HG03469 (cell line): ENCODE measurements around the gene CAMKK1.
"Not testable (repeated sequence)": the region's sequence is repeated elsewhere in the genome, so short reads cannot be mapped to it uniquely, and the experiment has no call there.

Experiments
- ATAC-seq: cut with Tn5 transposase; IDR thresholded peaks from one replicate; pipeline ENCODE4 v1.9.1; 2021; ENCODE audit warnings: mild to moderate bottlenecking, moderate library complexity, moderate number of reproducible peaks; ENCODE audit not compliant: unreplicated experiment

CAMKK1 gene

GRCh38 chr17:3848229-3848835 is 44.5 kb downstream of the CAMKK1 start:
- no peak for ATAC-seq

- ATAC-seq: no peak
These were observed 45.6 kb downstream of the CAMKK1 start for GRCh38 chr17:3847165-3847670.

- no peak for ATAC-seq
These were observed 46.3 kb downstream of the CAMKK1 start for GRCh38 chr17:3846437-3847164.

DNA sequence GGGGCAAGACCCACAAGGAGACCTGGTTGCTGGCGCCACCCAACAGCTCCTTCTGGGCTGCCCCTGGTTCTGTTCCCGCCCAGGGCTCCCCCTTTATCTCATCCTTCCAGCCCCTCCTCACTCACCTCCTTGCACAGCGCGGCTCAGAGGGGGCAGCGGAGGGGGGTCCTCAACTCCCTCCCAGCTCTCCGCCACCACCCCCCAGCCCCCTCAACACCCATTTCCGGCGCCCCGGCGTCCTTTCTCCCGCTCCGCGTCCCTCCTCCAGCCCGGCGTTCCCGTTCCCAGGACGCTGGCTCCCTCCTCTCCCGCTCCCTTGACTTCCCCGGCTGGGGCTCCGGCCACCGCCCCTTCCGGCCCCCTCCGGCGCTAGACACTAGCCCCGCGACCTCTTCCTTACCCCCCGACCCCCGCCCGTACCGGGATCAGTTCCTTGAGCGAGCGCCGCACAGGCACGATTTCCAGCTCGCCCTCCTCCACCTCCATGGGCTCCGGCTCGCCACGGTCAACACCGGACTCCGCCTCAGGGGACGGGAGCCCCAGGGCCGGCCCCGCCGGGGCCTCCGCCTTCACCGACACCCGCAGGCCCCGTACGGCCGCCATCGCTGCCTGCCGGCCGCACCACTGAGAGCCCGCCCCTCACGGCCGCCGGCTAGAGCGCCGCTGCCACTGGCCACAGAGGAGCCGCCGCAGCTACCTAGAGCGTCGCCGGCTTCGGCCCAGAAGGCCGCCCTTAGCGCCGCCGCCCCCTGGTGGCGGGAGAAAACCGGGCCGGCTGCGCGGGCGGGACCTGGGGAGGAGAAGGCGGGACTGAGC is 47.0 kb downstream of the CAMKK1 start, which contains the start of gene NCBP3:
TSS of gene NCBP3 (minus strand) at position 626 of the 816 bp plus-strand sequence. CDS start at position 603, 23 bp downstream.
- peak; percentile 85 for ATAC-seq

GRCh38 chr17:3845291-3845620 is 47.6 kb downstream of the CAMKK1 start:
- no peak for ATAC-seq

GRCh38 chr17:3844556-3844955 is 48.3 kb downstream of the CAMKK1 start:
- ATAC-seq: not testable (repeated sequence)

DNA sequence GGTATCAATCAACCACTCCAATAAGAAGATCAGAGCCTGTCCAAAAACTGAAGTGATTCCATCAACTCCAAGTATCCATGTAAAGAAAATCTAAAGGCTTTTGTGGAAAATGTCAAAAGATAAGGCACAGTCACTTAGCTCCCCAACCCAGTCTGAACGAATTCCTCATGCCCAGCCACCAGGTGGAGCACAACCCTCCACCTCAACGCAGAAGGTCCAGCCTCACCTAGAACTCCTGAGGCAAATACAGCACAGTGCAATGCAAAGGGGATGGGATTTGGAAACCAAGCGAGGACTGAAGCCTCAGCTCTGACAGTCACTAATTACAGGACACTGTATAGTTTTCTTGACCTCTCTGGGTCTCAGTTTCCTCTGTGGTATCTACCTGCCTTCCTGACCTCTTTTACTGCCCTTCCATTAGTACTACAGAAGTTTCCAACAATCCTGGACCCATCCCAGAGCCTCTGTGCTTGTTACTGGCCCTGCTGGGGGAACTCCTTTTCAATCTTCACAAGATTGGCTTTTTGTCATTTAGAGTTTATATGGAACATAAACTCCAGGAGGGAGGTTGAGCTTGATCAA is 48.8 kb downstream of the CAMKK1 start:
- ATAC-seq: no peak

DNA sequence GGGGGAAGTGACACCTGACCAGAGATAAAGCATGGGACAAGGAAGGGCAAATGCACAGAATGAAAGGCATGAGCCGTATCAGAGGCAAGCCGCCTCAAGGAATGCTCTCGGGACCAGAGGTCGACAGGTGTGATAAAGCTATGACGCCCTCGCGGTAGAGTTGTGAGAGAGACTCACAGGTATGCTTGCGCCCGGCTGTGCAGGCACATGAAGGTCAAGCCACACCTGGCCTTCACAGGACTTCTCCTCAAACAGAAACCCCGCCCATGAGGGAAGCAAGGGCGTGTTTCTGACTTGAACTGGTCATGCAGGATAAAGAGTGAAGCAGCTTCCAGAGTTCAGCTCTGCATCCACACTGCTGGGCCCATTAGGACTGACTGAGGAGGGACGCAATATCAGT is 54.6 kb downstream of the CAMKK1 start:
- no peak for ATAC-seq

DNA sequence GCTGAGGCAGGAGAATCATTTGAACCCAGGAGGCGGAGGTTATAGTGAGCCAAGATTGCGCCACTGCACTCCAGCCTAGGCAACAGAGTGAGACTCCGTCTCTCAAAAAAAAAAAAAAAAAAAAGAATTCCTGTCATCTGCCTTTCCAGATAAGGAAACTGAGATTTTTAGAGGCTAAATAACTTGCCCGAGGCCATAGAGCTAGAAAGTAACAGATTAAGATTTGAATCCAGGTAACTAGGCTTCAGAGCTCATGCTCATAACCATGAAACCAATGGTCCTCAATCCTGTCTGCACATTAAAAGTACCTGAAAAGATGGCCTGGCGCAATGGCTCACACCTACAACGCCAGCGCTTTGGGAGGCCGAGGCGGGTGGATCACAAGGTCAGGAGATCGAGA is 56.3 kb downstream of the CAMKK1 start:
- no peak for ATAC-seq

- ATAC-seq: no peak
These were observed 57.2 kb downstream of the CAMKK1 start for GRCh38 chr17:3835410-3836229.

- ATAC-seq: no peak
These were observed 58.0 kb downstream of the CAMKK1 start for GRCh38 chr17:3834811-3835210.

GRCh38 chr17:3828852-3829232 is 64.0 kb downstream of the CAMKK1 start:
- ATAC-seq: no peak

DNA sequence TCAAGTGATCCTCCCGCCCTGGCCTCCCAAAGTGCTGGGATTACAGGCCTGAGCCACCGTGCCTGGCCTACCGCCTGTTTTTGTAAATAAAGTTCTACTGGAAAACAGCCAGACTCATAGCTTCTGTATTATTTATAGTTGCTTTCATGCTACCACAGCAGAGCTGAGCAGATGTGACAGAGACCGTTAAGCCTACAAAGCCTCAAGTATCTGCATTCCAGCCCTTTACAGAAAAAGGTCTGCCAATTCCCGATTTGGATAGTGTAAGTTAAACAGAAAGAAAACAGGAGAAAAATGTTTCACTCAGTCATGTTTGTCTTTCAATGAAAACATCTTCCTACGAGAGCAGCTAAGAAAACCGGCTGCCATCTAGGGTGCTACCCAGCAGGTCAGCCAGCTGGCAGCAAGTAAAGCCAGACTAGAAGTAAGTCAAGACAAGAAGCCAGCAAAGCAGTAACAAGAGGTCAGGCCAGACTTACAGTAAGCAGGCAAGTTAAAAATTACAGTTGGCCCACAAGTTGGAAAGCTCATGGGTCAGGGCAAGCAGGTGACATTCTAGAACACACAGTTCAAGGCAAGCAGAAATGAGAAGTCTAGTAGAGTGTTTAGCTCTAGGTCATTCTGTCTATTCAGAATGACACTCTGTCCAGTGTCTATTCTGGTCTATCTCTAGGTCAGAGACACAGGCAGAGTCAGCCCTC is 64.6 kb downstream of the CAMKK1 start:
- no peak for ATAC-seq

GRCh38 chr17:3827124-3827773 is 65.6 kb downstream of the CAMKK1 start:
- ATAC-seq: no peak

GRCh38 chr17:3826191-3826590 is 66.7 kb downstream of the CAMKK1 start:
- ATAC-seq: no peak

- ATAC-seq: no peak
These were observed 71.8 kb downstream of the CAMKK1 start for GRCh38 chr17:3821101-3821500.

- no peak for ATAC-seq
These were observed 74.1 kb downstream of the CAMKK1 start for GRCh38 chr17:3818786-3819185.

DNA sequence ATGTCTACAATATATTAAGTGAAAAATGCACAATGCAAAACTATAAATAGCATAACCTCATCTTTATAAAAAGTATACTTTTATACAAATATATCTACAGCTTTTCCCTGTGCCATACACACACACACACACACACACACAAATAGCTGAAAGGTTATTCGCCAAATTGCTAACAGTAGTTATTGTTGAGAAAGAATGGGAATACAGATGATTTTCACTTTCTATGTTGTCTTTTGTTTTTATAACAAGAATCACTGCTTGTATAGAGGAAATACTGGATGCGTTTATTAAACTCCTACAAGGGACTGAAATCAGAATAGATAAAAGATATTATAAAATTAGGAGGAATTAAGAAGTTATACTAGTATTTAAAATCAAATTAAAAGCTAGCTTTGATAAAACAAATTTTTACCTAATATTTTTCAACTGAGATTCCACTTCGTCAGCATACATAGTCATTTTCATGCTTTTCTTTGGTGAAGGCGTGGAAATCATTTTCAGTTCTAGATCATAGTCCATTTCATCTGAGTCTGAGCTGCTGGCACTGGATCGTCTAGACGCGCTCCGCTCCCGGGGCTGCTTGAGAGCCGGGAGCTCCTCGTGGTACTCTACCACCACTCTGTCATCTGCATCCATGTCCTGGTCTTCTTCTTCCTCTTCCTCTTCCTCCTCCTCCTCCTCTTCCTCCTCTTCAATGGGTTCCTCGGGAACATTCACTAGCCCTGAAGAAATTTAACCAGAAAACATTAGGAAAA is 74.8 kb downstream of the CAMKK1 start:
- no peak for ATAC-seq

GRCh38 chr17:3815925-3816324 is 76.9 kb downstream of the CAMKK1 start:
- no peak for ATAC-seq
